ENCODE results near the gene LRRC45. TPM values are rescaled to one million over a fixed set of nuclear protein-coding genes. Genes with fewer than 3 reads are reported as not detected.

Gene LRRC45
- total and polyA plus RNA-seq, 2 donors (not counting 3 experiments of a cell fraction or from before 2014, with no cell fraction given), result 7.6 to 22.9 TPM

DNA sequence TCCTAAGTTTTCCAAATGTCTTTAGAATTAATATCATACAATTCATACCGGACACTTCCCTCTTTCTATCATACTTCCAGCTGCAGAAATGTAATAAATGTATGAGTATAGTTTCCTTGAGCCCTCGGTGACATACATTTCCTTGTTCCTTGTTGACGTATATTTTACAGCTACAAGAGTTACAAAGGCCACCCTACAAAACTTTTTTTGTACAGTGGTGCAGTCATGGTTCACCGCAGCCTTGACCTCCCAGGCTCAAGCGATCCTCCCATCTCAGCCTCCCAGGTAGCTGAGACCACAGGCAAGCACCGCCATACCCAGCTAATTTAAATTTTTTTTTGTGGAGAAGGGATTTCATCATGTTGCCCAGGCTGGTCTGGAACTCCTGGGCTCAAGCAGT, 49.7 kb downstream of the LRRC45 start:
- no peaks in the 10 kb centered on the region for H3K27me3 ChIP-seq (ENCODE audit: control insufficient read depth in 2 of 2, insufficient read depth in 2 of 2, low read length in 2 of 2)
- H3K4me3 ChIP-seq (replicated peaks in 1 of 3; ENCODE audit: insufficient read depth in 1 of 3, low read depth in 1 of 3, low read length in 3 of 3), result no peak overlapping the region
- no peak overlapping the region for H3K4me2 ChIP-seq (ENCODE audit: insufficient read depth, low read length)
- no peaks in the 10 kb centered on the region for H3K4me1 ChIP-seq (ENCODE audit: control insufficient read depth, extremely low read depth, insufficient read depth, low read length)
- H4K20me1 ChIP-seq (replicated peaks; ENCODE audit: control insufficient read depth, extremely low read depth, insufficient read depth, low read length), result no peaks in the 10 kb centered on the region
- ChIA-PET POLR2A (no interaction called here), CTCF (no interaction called here)
- intact Hi-C loops (cut with micrococcal nuclease) (no loop called here), dilution Hi-C loops (cut with MboI; ENCODE audit: extremely low pct_ligation_motif_present, low sequenced_read_pairs) (no loop called here)
- no peak for DNase-seq (ENCODE audit: low read depth, low spot score)
- no peak for FAIRE-seq
- no TSS peak for BruUV-seq (replicated peaks)
- TF ChIP-seq POLR2A (IDR thresholded peaks at IDR 0.05; ENCODE audit: low read depth, low read length), result no peak
- no peak for TF ChIP-seq GATA2 (IDR thresholded peaks at IDR 0.05; ENCODE audit: insufficient read depth, insufficient read length, low read depth, low read length)
- TF ChIP-seq, protein P1, sequence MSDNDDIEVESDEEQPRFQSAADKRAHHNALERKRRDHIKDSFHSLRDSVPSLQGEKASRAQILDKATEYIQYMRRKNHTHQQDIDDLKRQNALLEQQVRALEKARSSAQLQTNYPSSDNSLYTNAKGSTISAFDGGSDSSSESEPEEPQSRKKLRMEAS (IDR thresholded peaks at IDR 0.05; ENCODE audit: insufficient read depth, insufficient read length), result no peak
- TF ChIP-seq JUN (IDR thresholded peaks at IDR 0.05; ENCODE audit: borderline replicate concordance, insufficient read depth, insufficient read length, low read depth), result no peak
- TF ChIP-seq POLR2AphosphoS5 (IDR thresholded peaks at IDR 0.05; ENCODE audit: insufficient read depth, low read depth, low read length), result no peak
- TF ChIP-seq MYC (IDR thresholded peaks at IDR 0.05; ENCODE audit: low read depth, low read length), result no peak
- no peak for TF ChIP-seq FOS (IDR thresholded peaks at IDR 0.05; ENCODE audit: borderline replicate concordance, insufficient read depth, low read length)
- TF ChIP-seq, protein P2, sequence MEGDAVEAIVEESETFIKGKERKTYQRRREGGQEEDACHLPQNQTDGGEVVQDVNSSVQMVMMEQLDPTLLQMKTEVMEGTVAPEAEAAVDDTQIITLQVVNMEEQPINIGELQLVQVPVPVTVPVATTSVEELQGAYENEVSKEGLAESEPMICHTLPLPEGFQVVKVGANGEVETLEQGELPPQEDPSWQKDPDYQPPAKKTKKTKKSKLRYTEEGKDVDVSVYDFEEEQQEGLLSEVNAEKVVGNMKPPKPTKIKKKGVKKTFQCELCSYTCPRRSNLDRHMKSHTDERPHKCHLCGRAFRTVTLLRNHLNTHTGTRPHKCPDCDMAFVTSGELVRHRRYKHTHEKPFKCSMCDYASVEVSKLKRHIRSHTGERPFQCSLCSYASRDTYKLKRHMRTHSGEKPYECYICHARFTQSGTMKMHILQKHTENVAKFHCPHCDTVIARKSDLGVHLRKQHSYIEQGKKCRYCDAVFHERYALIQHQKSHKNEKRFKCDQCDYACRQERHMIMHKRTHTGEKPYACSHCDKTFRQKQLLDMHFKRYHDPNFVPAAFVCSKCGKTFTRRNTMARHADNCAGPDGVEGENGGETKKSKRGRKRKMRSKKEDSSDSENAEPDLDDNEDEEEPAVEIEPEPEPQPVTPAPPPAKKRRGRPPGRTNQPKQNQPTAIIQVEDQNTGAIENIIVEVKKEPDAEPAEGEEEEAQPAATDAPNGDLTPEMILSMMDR (IDR thresholded peaks at IDR 0.05; ENCODE audit: extremely low read depth in 1 of 2, insufficient read depth in 1 of 2, low read depth in 1 of 2, low read length in 2 of 2), result no peak
- TF ChIP-seq EZH2 (IDR thresholded peaks at IDR 0.05; ENCODE audit: borderline replicate concordance, low read depth, low read length, severe bottlenecking), result no peak
- no peaks in the 10 kb centered on the region for H3K9me1 ChIP-seq (replicated peaks; ENCODE audit: control insufficient read depth, extremely low read depth, insufficient read depth, low read length)
- H3K9me3 ChIP-seq (replicated peaks; ENCODE audit: control insufficient read depth, insufficient read depth, low read length), result no peaks in the 10 kb centered on the region
- no peaks in the 10 kb centered on the region for H3K36me3 ChIP-seq (ENCODE audit: control insufficient read depth in 2 of 2, extremely low read depth in 1 of 2, insufficient read depth in 2 of 2, low read length in 2 of 2)
- no peak overlapping the region for H3K9ac ChIP-seq (replicated peaks; ENCODE audit: extremely low read depth, insufficient read depth, low read length)
- H2AFZ ChIP-seq (ENCODE audit: low read depth, low read length), result no peak overlapping the region
- no peaks in the 10 kb centered on the region for H3K79me2 ChIP-seq (ENCODE audit: control insufficient read depth, insufficient read depth, low read length)
- no peak overlapping the region for H3K27ac ChIP-seq (ENCODE audit: insufficient read depth, low read depth, low read length)

All from endothelial cell of umbilical vein (primary cell).